SIG-M5 treated with dmso at 0.1 percent for 504 hours (cell line): Measurements from ENCODE around the gene RAD23B.

Source experiments
- DNase-seq: peaks from one replicate; lab custom pipeline; 2025; ENCODE audit not compliant: unreplicated experiment; lab: John Stamatoyannopoulos, UW

Gene RAD23B

GRCh38 chr9:107368696-107369095, 85.6 kb downstream of the RAD23B start:
- no peak for DNase-seq

GRCh38 chr9:107373809-107374208, 90.7 kb downstream of the RAD23B start:
- no peak for DNase-seq

- no peak for DNase-seq
Observed at GRCh38 chr9:107375001-107375400, 91.9 kb downstream of the RAD23B start.

- DNase-seq = peak; percentile 36
Observed at GRCh38 chr9:107375651-107376369, 92.7 kb downstream of the RAD23B start.

- DNase-seq = no peak
Observed at GRCh38 chr9:107378006-107378405, 94.9 kb downstream of the RAD23B start.
